ENCODE results near the gene LUC7L. TPM values are rescaled to one million over a fixed set of nuclear protein-coding genes. Genes with fewer than 3 reads are reported as not detected.

The LUC7L gene
- total RNA-seq, 1 experiment from 2014 or later, result 137 TPM

DNA sequence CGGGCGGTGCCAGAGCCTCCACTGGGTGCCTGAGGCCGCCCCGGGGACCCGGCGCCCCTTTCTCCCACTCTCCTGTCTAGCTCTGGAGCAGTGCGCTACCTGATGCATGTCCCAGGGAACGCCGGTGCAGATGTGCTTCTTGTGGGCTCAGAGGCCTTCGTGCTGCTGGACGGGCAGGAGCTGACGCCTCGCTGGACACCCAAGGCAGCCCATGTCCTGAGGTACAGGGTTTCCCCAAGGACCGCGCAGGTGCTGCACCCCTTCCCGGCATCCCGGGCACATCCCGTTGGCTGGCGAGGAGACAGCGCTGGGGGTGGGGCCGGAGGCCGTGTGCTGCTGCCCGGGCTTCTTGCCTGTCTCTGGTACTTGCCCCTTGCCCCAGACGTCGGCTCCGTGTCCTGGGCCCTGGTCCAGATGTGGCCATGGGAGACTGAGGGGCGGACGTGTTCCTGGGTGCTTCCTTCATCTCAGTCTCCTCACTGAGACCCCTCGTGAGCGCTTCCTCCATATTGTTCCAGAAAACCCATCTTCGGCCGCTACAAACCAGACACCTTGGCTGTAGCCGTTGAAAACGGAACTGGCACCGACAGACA, 34.0 kb upstream of the LUC7L start:
- Histone ChIP-seq H2AFZ (ENCODE audit: low read length) (no peak overlapping the region), H3K79me1 (ENCODE audit: insufficient read depth, low read depth, low read length, poor library complexity, severe bottlenecking) (no peaks in the 10 kb centered on the region), H4K91ac (ENCODE audit: insufficient read length, low read depth, low read length) (no peak overlapping the region), H2BK120ac (ENCODE audit: low read depth, low read length, poor library complexity, severe bottlenecking) (no peak overlapping the region), H3K9me3 (ENCODE audit: control insufficient read depth, low read depth, low read length) (no peaks in the 10 kb centered on the region), H3K79me2 (ENCODE audit: insufficient read depth, low read length) (no peaks in the 10 kb centered on the region), H2AK5ac (ENCODE audit: insufficient read length, low read length) (no peak overlapping the region), H3K4me1 (ENCODE audit: insufficient read depth, low read length) (no peaks in the 10 kb centered on the region), H3K4ac (ENCODE audit: low read depth, low read length) (no peak overlapping the region), H4K20me1 (ENCODE audit: control insufficient read depth, insufficient read depth, insufficient read length) (no peaks in the 10 kb centered on the region), H3K4me2 (ENCODE audit: insufficient read depth, insufficient read length, low read length) (no peak overlapping the region), H3K14ac (ENCODE audit: insufficient read depth, low read length) (no peak overlapping the region), H2BK20ac (ENCODE audit: low read depth, low read length, poor library complexity, severe bottlenecking) (no peak overlapping the region), H3K27me3 (ENCODE audit: insufficient read depth, low read length) (no peaks in the 10 kb centered on the region), H3K23ac (ENCODE audit: insufficient read length, low read depth, low read length) (no peak overlapping the region), H2BK15ac (ENCODE audit: low read depth, low read length) (no peak overlapping the region), H3K56ac (ENCODE audit: insufficient read length, low read depth, low read length) (no peak overlapping the region), H4K8ac (replicated peaks; ENCODE audit: insufficient read length, low read depth, low read length) (no peak overlapping the region), H3K9ac (ENCODE audit: extremely low read depth, insufficient read length, low read length) (no peak overlapping the region), H3K18ac (ENCODE audit: insufficient read length, low read depth, low read length) (no peak overlapping the region), H4K5ac (ENCODE audit: insufficient read length, low read depth, low read length) (no peak overlapping the region), H3T11ph (ENCODE audit: low read length) (no peak overlapping the region), H2BK5ac (ENCODE audit: insufficient read length, low read length) (no peak overlapping the region), H3K23me2 (ENCODE audit: insufficient read length, low read depth, low read length, poor library complexity, severe bottlenecking) (no peaks in the 10 kb centered on the region), H3K27ac (ENCODE audit: insufficient read length, low read depth, low read length) (no peak overlapping the region), H2BK12ac (ENCODE audit: insufficient read length, low read depth, low read length) (no peak overlapping the region)
- H3K36me3 Mint-ChIP-seq (ENCODE audit: insufficient read depth in 1 of 3, low read depth in 3 of 3), result peaks cover 11 to 46% (median 20%) of the 10 kb centered on the region in 3 experiments; a peak in 6 of 7 replicates
- TF ChIP-seq, protein P1, sequence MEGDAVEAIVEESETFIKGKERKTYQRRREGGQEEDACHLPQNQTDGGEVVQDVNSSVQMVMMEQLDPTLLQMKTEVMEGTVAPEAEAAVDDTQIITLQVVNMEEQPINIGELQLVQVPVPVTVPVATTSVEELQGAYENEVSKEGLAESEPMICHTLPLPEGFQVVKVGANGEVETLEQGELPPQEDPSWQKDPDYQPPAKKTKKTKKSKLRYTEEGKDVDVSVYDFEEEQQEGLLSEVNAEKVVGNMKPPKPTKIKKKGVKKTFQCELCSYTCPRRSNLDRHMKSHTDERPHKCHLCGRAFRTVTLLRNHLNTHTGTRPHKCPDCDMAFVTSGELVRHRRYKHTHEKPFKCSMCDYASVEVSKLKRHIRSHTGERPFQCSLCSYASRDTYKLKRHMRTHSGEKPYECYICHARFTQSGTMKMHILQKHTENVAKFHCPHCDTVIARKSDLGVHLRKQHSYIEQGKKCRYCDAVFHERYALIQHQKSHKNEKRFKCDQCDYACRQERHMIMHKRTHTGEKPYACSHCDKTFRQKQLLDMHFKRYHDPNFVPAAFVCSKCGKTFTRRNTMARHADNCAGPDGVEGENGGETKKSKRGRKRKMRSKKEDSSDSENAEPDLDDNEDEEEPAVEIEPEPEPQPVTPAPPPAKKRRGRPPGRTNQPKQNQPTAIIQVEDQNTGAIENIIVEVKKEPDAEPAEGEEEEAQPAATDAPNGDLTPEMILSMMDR (conservative IDR thresholded peaks at IDR 0.05), result no peak
- no peak overlapping the region for H3K4me3 Mint-ChIP-seq
- H3K27ac Mint-ChIP-seq, result no peak overlapping the region
- no peak for DNase-seq
- H3K9me3 Mint-ChIP-seq, result no peaks in the 10 kb centered on the region
- H3K4me1 Mint-ChIP-seq, result peaks cover 0 to 5% of the 10 kb centered on the region in 2 experiments; a peak in 1 of 4 replicates
- no CpG with 5 or more reads among the region's 35 CpGs for WGBS (ENCODE audit: extremely low coverage, insufficient read length, low lambda C conversion rate)
- no peaks in the 10 kb centered on the region for H3K27me3 Mint-ChIP-seq (ENCODE audit: low read depth)
